Fibroblast of peridontal ligament (primary cell): ENCODE results near the gene DDX24.
A peak's percentile ranks its signal among the peaks of the same experiment; 100 is the strongest.
"Not testable (repeated sequence)": the region's sequence is repeated elsewhere in the genome, so short reads cannot be mapped to it uniquely, and the experiment has no call there.

ENCODE experiments used
- DNase-seq: peaks from one replicate; pipeline ENCODE4 v3.0.0-alpha.2; 2010; ENCODE audit errors: extremely low read depth

The DDX24 gene

DNA sequence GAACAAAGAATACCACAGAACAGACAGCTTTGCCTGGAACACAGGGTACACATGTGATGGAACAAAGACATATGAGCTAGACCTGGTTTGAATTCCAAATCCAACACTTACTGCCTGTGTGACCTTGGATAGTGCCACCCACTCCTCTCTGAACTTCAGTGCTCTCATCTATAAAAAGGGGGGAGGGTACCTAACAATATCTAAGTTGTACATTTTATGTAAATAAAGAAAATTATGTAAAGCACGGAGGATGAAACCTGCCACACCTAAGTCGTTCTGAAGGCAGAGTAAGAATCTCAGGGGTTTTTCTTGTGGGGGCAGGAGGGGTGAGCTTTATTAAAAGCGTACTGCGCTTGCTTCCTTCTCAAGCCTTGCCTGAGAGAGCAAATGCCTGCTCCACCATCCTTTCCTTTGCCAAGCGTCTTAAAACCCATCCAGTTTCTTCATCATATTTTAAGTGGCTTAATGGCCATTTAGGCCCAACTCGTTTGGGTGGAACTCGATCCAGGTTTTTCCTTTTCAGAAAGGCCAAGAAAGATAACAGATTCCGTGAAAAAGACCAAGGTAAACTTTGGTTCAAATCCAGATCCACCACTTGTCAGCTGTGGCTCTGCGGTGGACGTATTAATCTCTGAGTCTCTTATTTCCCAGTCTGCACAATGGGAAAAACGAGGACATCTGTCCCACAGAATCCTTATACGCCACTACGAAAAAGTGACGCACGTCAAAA lies 946 bp downstream of the DDX24 start:
- DNase-seq = peak; percentile 49

DNA sequence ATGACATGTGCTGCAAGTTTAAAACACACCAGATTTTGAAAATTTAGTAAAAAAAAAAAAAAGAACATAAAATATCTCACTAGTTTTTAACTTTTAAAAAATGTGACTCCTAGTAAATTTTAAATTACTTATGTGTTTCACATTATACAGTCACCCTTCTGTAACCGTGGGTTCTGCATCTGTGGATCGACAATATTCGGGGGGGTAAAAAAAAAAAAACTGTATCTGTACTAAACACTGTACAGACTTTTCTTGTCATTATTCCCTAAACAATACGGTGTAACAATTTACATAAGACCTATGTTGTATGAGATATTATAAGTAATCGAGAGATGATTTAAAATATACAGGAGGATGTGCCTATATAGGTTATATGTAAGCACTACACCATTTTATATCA lies 3.2 kb downstream of the DDX24 start:
- DNase-seq = no peak

DNA sequence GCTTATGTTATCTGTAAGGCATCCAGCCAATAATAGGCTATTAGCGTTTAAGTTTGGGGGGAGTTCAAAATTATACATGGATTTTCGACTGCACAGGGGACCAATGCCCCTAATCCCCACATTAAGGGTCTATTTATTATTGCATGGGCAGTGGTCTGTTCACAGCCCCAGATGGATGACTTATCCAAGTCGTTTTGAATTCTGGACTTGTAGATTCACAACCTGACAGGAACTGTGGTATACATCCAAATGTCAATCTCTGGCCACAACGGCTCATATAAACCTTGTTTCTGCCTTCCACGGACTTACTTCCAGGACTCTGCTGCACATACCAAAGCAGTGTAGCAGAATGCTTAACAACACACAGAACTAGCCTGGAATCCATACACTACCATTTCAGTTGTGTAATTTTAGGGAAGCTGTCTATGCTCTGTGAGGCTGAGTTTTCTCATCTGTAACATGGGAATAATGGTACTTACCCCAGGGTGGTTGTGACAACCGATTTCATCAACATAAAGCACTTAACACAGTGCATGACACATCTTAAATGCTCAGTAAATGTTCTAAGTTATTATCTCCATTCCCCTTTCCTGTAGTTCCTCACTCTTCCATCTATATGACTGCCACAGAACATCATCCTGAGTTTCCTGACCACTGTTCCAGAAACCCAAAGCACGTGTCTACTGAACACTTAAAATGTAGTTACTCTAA lies 3.7 kb downstream of the DDX24 start:
- DNase-seq = peak; percentile 6

DNA sequence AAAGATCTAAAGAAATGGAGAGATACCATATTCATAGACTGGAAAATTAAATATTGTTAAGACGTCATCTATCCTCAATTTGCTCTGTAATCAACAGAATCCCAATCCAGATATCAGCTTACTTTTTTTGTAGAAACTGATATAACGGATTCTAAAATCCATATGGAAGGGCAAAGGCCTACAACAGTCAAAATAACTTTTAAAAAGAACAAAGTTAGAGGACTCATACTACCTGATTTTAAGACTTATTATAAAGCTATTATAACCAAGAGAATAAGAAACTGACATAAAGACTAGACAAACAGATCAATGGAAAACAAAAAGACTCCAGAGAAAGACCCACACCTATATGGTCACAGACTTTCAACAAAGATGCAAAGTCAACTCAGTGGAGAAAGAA lies 6.0 kb downstream of the DDX24 start:
- DNase-seq = no peak

DNA sequence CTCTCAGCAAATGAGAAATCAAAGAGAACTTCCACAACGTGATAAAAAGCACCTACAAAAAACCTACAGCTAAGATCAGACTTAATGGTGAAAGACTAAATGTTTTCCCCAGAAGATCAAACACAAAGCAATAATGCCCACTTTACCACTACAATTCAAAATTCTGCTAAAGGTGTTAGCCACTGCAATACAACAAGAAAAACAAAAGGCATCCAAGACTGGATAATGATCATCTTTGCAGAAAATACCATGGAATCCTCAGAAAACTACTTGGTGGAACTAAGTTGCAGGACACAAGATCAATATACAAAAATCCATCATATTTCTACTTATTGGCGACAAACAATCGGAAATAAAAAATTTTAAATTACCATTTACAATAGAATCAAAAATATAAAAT lies 6.5 kb downstream of the DDX24 start:
- no peak for DNase-seq

DNA sequence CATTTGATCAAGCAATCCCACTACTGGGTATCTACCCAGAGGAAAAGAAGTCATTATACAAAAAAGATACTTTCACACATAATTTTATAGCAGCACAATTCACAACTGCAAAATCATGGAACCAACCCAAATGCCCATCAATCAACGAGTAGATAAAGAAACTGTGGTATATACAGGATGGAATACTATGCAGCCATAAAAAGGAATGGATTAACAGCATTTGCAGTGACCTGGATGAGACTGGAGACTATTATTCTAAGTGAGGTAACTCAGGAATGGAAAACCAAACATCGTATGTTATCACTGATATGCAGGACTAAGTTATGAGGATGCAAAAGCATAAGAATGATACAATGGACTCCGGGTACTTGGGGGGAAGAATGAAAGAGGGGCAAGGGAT lies 8.9 kb downstream of the DDX24 start:
- not testable (repeated sequence) for DNase-seq

DNA sequence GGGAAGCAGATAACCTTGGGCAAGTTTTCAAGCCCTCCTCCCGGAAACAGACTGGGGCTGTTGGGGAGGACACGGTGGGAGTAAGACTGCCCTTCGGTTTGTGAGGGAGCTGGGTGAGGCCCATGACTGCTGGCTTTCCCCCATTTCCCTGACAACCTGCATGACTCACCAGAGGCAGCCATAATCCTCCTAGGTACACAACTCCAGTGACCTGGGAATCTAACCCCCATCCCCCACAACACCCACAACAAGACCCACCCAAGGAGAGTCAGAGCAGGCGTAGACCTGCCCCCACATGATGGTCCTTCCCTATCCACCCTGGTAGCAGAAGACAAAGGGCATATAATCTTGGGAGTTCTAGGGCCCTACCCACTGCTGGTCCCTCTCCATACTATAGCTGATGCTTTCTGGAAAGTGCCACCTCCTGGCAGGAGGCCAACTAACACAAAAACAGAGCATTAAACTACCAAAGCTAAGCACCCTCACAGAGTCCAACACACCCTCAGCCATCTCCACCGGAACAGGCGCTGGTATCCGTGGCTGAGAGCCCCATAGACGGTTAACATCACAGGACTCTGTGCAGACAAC lies 14.8 kb downstream of the DDX24 start:
- DNase-seq = no peak

DNA sequence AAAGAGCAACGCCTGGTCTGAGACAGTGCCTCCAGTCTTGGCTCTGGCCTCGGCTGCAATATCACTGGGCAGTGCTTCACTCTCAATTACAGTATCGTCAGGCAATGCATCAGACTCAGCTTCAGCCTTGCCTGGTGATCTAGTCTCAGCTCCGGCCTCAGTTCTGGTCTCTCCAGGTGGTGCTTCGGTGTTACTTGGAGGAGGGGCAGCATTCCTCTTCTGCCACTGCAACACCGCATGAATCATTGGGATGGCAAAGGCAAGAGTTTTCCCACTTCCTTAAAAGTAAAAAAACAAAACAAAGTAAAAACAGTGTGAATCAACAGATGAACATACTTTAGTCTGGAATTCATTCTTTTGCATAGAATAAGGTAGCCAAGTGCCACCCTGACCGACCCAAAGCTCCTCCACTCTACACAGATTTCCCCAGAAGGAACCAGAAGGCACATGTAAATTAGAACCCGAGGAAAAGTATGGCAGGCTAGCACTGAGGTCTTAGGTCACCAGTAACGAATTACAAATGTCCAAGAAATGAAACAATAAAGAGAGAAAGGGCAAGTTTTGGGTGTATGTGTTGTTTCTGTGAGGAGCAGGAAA lies 18.6 kb downstream of the DDX24 start:
- peak; percentile 23 for DNase-seq

DNA sequence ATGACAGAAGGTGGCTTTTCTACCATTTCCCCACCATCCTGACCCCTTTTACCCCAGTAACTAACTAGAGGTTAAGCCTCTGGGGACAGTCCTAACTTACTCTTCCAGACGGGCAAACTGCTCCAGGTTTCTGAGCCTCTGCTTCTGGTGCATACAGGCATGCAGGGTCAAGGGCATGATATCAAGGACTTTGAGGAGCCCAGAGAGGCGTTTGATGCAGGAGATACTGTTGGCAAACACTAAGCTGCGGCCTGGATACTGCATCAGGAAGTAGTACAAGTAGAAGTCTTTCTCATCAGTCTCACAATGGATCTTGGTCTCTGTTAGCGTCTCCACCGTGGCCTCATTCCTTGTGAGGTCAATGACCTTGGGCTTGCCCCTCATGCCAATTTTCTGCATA lies 21.0 kb downstream of the DDX24 start:
- DNase-seq = no peak

DNA sequence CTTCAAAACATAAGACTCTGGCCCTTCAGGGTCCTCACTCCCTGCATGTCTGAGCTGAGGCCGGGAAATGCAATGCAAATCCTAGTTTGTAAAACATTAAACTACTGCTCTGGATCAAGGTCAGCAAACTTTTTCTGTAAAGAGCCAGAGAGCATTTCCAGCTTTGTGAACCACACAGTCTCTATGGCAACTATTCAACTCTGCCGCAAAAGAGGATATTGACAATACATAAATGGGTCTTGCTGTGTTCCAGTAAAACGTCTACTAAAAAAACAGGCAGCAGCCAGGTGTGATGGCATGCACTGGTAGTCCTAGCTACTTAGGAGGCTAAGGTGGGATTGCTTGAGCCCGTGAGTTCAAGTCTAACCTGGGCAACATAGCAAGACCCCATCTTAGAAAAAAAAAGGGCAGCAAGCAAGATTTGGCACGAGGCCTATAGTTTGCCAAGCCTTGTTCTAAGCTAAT lies 22.3 kb downstream of the DDX24 start:
- no peak for DNase-seq

DNA sequence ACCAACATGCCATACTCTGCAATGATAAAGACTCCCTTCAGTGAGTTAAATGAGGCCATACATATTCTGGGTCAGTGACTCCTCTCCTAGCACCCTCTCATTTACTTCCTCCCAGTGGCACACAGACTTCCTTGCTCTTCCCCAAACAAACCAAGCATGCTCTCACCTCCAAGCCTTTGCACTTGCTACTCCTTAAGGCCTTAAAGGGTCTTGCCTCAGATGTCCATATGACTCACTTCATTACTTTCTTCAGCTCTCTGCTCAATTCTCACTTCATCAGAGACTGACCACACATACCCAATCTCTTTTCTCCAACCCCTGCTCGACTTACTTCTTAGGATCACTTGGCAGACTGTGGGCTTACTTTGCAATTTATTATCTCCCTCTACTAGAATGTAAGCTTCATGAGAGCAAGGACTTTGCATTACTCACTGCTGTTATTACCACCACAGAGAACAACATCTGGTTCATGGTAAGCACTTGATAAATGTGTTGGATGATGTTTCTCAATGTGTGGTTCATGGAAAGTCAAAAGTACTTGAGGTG lies 22.8 kb downstream of the DDX24 start:
- no peak for DNase-seq

DNA sequence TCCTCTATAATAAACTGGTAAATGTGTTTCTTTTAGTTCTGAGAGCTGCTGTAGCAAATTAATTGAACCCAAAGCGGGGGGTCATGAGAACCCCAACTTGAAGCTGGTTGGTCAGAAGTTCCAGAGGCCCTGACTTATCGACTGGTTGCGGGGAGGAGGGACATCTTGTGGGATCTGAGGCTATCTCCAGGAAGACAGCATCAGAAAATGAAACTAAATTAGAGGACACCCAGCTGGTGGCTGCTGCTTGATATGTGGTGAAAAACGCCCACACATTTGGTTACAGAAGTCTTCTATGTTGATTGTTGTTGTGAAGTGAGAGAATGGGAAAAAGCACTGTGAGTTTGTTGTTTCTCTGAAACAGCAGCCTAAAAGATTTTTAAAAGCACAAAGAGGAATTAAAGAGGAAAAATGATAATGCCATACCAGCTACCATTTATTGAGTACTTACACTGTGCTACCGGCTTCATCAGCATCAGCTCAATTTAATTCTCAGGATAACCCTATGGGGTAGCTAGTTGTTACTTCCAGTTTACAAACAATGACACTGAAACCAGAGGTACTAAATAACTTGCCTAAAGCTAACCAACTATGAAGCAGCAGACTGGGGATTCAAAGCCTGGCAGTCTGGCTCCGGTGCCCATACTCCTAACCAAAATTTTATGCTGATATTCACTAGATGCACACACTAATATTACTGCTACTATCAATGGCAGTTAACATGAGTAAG lies 24.3 kb downstream of the DDX24 start:
- DNase-seq = no peak

DNA sequence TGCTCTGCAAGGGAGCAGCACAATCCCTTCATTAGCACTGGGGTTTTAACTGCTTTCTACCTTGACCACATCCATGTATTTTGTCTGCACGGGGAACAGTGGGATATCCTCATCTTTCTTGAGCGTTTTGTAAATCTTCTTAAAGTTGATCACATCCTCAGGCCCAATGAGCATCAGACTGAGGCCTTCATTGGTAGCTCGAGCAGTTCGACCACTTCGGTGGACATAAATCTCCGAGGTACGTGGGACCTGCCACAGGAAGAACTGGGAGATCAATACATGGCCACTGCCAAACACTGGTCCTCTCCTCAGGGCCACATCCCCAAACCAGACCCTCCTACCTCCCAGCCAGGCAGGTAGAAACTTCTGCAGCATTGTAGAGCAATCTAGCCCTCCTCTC lies 26.1 kb downstream of the DDX24 start:
- DNase-seq = no peak

DNA sequence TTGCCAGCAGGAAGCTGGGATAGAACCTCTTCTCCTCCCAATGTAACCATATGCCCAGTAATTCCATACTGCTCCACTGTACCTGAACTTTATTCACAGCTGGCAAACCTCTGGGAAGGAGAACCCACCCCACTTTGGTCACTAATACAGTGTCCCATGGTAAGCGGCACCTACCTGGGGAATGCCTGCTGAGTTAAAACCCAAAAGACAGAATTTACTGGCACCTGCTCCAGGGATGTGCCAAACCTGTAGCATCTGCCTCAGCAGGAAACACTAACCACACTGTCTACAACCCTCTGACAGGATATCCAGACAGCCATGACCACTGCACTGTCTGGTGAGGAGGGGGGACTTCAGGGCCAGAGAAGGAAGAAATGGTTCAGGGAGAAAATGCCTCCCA lies 26.6 kb downstream of the DDX24 start:
- no peak for DNase-seq

DNA sequence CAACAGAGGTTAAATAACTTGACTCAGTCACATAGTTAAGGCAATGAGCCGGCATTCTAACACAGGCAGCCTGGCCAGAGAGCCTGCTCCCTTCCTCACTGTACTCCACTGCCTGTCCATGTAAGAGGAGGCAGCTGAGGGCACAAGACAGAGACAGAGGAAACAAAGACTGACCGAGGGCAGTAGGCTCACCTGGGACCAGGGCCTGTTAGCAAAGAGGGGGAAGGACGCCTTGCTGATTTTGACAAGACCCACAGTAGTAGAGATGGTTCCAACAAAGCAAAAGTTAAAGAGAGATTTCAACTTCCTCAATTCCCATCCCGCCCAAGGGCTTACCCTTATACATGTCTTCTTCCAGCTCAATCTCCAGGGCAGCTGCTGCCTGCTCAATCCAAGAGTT lies 28.3 kb downstream of the DDX24 start:
- no peak for DNase-seq

DNA sequence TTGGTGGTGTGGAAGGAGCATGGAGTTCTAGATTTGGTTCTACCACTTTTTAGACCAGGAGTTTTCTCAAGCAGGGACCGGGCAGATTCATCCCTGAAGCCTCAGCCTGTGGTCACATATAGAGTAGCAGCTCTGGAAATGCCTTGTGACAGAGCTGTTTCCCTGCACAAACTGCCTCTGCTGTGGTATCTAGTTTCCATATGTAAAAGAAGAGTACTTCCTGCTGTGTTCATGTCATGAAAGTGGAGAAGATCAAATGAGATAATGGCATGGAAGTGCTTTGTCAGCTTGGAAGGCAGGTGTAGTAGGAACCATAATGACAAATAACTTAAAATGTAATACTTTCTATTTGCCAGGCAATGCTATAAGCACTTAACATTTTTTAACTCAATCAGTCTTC lies 28.8 kb downstream of the DDX24 start:
- DNase-seq = no peak

DNA sequence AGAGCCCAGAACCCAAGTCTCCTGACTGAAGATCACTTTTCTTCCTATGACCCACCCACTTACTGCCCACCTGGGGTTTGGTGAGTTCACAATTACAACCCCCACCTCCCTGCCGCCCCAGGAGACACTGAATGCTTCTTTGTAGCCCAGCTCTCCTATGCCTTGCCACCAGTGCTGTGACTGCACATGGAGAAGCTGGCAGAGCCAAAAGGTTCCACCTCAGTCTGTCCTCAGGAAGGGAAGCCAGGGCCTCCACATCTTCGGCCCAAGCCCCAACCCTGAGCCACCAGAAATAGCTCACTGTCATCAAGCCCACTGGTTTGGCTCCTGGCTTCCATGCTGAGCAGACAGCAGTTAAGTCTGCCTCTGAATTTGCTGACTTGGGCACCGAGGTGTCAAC lies 29.2 kb downstream of the DDX24 start:
- DNase-seq = no peak

DNA sequence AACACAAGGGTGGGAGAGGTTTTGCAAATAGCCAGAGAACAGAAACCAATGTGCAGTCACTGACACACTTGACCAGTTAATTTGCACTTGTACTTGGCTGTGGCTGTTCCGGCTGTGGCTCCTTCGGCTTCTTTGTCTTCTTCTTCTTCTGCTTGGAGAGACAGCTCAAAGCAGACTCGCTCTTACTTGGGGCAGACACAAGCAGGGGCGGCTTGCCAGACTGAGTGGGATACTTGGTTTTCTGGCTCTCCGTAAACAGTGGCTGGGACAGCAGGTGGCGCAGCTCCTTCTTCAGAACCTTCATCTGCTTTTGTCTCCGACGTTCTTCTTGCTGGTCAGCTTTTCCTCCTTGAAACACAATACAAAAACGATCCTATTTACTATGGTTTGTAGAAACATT lies 29.9 kb downstream of the DDX24 start:
- DNase-seq = peak; percentile 63

DNA sequence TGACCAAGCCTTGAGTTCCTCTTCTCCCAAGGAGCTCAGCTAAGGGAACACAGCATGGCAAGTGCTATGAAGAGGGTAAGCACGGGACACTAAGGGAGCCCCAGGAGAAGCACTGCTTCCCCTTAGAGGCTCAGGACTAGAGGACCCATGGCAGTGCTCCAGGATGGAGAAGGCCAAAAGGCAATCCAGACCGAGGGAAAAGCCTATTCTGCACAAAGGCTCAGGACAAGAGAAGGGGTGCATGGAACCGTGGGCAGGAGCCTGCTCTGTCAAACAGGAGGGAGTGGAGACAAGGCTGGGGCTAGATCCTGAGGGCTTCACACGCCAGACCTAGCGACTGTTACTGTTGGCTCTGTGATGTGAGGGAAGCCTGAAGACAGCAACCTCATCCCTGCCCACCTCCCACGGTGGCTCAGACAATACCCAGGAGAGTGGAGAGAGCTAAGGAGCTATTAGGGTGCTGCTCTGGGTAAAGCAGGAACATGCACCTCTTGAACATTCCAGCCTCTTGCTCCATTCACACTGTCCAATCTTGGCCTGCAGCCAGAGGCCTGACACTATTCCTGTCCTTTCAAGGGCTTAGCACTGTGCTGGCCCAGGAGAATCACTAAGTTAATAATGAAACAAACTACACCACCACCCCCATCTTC lies 30.6 kb downstream of the DDX24 start:
- no peak for DNase-seq

DNA sequence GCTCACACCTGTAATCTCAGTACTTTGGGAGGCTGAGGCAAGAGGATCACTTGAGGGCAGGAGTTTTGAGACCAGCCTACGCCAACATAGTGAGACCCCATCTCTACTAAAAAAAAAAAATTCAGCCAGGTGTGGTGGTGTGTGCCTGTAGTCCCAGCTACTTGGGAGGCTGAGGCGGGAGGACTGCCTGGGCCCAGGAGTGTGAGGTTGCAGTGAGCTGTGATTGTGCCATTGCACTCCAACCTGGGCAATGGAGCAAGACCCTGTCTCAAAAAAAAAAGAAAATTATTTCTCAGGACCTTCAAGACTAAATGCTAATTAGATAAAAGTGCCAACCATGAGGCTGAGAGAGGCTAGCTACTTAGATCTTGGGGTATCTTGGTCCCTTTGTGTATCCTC lies 31.4 kb downstream of the DDX24 start:
- DNase-seq = no peak
